Measurements from ENCODE around the gene PCDHA10. TPM values are rescaled to one million over a fixed set of nuclear protein-coding genes. Genes with fewer than 3 reads are reported as not detected.

The PCDHA10 gene
- total RNA-seq, 1 donor from 2014 or later: 0.25 TPM

- no peak overlapping the region for H3K4me3 ChIP-seq
- no peaks in the 10 kb centered on the region for H3K4me1 ChIP-seq
- H3K27me3 ChIP-seq: no peaks in the 10 kb centered on the region
- H3K27ac ChIP-seq: no peak overlapping the region
- no peak for DNase-seq (ENCODE audit: extremely low spot score in 2 of 2)
- no peaks in the 10 kb centered on the region for H3K36me3 ChIP-seq
- intact Hi-C loops (cut with DNase I): no loop called here
- TF ChIP-seq POLR2A (IDR thresholded peaks at IDR 0.05) (no peak), CTCF (IDR thresholded peaks at IDR 0.05) (no peak), POLR2AphosphoS5 (IDR thresholded peaks at IDR 0.05; ENCODE audit: insufficient read depth in 1 of 2, low read depth in 1 of 2) (no peak)
- no peaks in the 10 kb centered on the region for H3K9me3 ChIP-seq
Observed at GRCh38 chr5:140857177-140857986, 1.7 kb downstream of the PCDHA10 start.

GRCh38 chr5:140857987-140858240, 2.2 kb downstream of the PCDHA10 start:
- peaks cover 2% of the 10 kb centered on the region for H3K9me3 ChIP-seq
- H3K4me1 ChIP-seq: no peaks in the 10 kb centered on the region
- H3K36me3 ChIP-seq: no peaks in the 10 kb centered on the region
- intact Hi-C loops (cut with DNase I): no loop called here
- no peak overlapping the region for H3K27ac ChIP-seq
- no peak for TF ChIP-seq CTCF (IDR thresholded peaks at IDR 0.05)
- no peak for TF ChIP-seq POLR2A (IDR thresholded peaks at IDR 0.05)
- no peak for TF ChIP-seq POLR2AphosphoS5 (IDR thresholded peaks at IDR 0.05; ENCODE audit: insufficient read depth in 1 of 2, low read depth in 1 of 2)
- no peak for DNase-seq (ENCODE audit: extremely low spot score in 2 of 2)
- no peak overlapping the region for H3K4me3 ChIP-seq
- no peaks in the 10 kb centered on the region for H3K27me3 ChIP-seq

GRCh38 chr5:140862441-140863295, 7.0 kb downstream of the PCDHA10 start:
- no peaks in the 10 kb centered on the region for H3K36me3 ChIP-seq
- H3K9me3 ChIP-seq: peaks cover 6% of the 10 kb centered on the region
- TF ChIP-seq POLR2A (IDR thresholded peaks at IDR 0.05) (no peak), POLR2AphosphoS5 (IDR thresholded peaks at IDR 0.05; ENCODE audit: insufficient read depth in 1 of 2, low read depth in 1 of 2) (no peak), CTCF (IDR thresholded peaks at IDR 0.05) (no peak)
- no peak for DNase-seq (ENCODE audit: extremely low spot score in 2 of 2)
- intact Hi-C loops (cut with DNase I): no loop called here
- no peaks in the 10 kb centered on the region for H3K4me1 ChIP-seq
- H3K27ac ChIP-seq: no peak overlapping the region
- no peak overlapping the region for H3K4me3 ChIP-seq
- no peaks in the 10 kb centered on the region for H3K27me3 ChIP-seq

- intact Hi-C loops (cut with DNase I): no loop called here
- no peak for DNase-seq (ENCODE audit: extremely low spot score in 2 of 2)
- TF ChIP-seq POLR2A (IDR thresholded peaks at IDR 0.05): no peak
- no peak for TF ChIP-seq CTCF (IDR thresholded peaks at IDR 0.05)
- TF ChIP-seq POLR2AphosphoS5 (IDR thresholded peaks at IDR 0.05; ENCODE audit: insufficient read depth in 1 of 2, low read depth in 1 of 2): no peak
- Histone ChIP-seq H3K36me3 (no peaks in the 10 kb centered on the region), H3K4me1 (no peaks in the 10 kb centered on the region), H3K27ac (no peak within 1 kb of the TSS), H3K4me3 (no peak within 1 kb of the TSS), H3K27me3 (no peaks in the 10 kb centered on the region), H3K9me3 (no peaks in the 10 kb centered on the region)
Observed at GRCh38 chr5:140868721-140869554, 13.2 kb downstream of the PCDHA10 start, which contains the start of gene PCDHA11. Gene PCDHA11 (plus strand): TSS chr5:140868957. CDS start chr5:140869104, 147 bp downstream.

Data from vagina (tissue), 2 donors.